Subcutaneous adipose tissue (tissue), 4 donors: Measurements from ENCODE around the gene C3orf33. TPM values are rescaled to one million over a fixed set of nuclear protein-coding genes. Genes with fewer than 3 reads are reported as not detected.

ENCODE experiments used
- total RNA-seq, 4 donors: library from RNA; depleted of rRNA; stranded (reverse); fragments of >200 nt; gene quantifications; one replicate each; pipeline ENCODE4 v1.1.0, GENCODE V29; 2016
- TF ChIP-seq, protein P1 (sequence below): fragments of 450-650 bp; IDR thresholded peaks from one replicate; pipeline ENCODE4 v1.5.1; 2016; ENCODE audit warnings: low read depth, mild to moderate bottlenecking, control low read depth, antibody characterized with exemption, moderate library complexity

C3orf33 gene
- total RNA-seq, result 1 to 10 TPM in 3 of 4 donors, not detected in 1; 2.6 to 3.4 (median 2.9) TPM

DNA sequence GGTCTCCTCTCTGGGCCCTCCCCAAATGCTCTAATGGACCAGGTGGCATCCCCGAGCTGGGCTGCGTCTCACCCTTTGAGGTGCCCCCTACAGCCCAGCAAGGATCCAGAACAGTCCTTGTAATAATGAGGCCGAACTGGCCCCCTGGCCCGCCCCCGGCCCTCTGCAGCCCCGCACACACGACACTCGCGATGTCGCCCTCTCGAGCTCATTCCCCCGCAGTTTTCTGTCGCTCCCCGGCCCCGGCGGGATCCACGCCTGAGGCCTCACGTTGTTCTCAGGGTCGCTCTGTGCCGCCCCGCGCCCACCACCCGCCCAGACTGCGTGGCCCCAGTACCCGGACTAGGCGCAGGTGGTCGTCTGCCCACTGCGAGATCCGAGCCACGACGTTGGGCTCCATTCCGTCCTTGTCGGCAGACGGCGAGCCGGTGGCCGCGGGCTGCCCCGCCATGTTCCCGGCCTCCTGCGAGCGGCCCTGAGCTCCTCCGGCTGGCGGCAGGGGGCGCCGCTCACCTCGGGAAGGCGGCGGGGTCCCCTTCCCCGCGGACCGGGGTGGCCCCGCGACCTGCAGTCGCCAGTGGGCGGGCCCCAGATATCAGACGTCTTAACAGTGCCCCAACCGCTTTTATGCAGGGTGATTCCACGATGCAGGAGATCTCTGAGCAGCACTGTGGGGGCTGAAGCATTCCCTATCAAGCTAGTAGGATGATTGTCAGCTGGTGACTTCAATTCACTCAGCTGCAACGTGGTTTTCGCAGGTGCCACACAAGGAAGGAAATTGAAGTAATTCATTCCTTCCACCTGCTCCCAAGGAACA lies at the start of gene C3orf33:
C3orf33 (minus strand) TSS at position 477 of the 817 bp plus-strand sequence; CDS start at position 451, 26 bp downstream.
- TF ChIP-seq, protein P1, sequence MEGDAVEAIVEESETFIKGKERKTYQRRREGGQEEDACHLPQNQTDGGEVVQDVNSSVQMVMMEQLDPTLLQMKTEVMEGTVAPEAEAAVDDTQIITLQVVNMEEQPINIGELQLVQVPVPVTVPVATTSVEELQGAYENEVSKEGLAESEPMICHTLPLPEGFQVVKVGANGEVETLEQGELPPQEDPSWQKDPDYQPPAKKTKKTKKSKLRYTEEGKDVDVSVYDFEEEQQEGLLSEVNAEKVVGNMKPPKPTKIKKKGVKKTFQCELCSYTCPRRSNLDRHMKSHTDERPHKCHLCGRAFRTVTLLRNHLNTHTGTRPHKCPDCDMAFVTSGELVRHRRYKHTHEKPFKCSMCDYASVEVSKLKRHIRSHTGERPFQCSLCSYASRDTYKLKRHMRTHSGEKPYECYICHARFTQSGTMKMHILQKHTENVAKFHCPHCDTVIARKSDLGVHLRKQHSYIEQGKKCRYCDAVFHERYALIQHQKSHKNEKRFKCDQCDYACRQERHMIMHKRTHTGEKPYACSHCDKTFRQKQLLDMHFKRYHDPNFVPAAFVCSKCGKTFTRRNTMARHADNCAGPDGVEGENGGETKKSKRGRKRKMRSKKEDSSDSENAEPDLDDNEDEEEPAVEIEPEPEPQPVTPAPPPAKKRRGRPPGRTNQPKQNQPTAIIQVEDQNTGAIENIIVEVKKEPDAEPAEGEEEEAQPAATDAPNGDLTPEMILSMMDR, result no peak

- TF ChIP-seq, protein P1, result no peak
These were observed 48.3 kb upstream of the C3orf33 start, which contains the start of gene SLC33A1 for GRCh38 chr3:155854141-155854940. TSS of gene SLC33A1 (minus strand) at chr3:155854427. CDS start at chr3:155853997, 430 bp downstream.

DNA sequence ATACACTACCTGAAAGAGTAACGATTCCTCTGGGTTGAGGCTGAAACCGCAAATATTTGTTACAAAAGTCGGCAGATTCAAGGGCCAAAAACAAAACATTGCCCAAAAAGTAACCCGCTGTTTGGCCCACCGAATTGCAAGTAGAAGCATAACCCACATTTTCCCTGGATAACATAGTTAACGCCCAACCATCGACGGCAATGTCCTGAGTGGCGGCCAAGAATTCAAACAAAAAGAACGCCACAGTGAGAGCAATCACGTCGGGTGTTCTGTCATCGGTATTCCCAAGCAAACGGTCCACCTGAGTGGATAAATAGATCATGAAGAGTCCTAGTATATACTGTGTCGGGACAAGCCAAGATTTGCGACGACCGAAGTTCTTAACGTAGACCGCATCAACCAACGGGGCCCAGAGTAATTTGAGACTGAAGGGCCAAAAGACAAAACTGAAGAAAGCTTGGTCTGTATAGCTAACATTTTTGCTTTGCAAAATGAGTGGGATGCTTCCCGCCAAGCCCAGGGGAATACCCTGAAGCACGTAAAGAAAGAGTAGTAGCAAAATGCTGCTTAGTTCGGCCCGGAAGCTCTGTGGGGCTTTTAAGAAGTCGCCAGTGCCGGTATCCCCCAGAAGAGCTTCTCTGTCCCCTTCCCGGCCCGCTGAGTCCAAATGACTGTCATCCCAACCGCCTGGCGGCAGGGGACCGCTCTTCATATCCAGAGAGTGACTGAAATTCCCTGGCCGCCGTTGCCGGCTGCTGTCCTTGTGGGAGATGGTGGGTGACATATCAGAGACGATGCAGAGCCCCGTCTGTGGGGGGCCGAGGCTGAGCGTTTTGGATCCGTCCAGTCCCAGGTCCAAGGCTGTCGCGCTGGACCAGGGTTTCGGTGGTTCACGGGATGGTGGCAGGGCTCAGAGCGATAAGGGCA lies 47.4 kb upstream of the C3orf33 start:
- TF ChIP-seq, protein P1, result no peak

GRCh38 chr3:155852341-155852740 lies 46.3 kb upstream of the C3orf33 start:
- TF ChIP-seq, protein P1, result no peak

DNA sequence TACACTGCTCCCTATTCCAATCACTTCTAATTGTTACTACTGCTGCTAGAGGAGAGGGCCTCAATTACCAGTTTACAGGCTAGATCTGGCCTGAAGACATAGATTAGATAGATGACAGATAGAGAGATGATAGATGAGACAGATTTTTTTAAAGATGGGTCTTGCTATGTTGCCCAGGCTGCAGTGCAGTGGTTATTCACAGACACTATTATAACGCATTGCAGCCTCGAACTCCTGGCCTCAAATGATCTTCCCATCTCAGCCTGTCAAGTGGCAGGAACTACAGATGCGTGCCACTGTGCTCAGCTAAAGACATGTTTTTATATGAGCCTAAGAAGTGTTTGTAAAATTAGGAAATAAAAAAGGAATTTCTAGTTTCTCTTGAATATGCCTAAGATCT lies 41.9 kb upstream of the C3orf33 start:
- TF ChIP-seq, protein P1, result no peak

GRCh38 chr3:155846119-155846518 lies 40.0 kb upstream of the C3orf33 start:
- TF ChIP-seq, protein P1, result no peak
